Measurements from ENCODE around the gene MYO1H. TPM values are rescaled to one million over a fixed set of nuclear protein-coding genes. Genes with fewer than 3 reads are reported as not detected.

The MYO1H gene
- total RNA-seq, 4 donors from 2014 or later, result not detected

DNA sequence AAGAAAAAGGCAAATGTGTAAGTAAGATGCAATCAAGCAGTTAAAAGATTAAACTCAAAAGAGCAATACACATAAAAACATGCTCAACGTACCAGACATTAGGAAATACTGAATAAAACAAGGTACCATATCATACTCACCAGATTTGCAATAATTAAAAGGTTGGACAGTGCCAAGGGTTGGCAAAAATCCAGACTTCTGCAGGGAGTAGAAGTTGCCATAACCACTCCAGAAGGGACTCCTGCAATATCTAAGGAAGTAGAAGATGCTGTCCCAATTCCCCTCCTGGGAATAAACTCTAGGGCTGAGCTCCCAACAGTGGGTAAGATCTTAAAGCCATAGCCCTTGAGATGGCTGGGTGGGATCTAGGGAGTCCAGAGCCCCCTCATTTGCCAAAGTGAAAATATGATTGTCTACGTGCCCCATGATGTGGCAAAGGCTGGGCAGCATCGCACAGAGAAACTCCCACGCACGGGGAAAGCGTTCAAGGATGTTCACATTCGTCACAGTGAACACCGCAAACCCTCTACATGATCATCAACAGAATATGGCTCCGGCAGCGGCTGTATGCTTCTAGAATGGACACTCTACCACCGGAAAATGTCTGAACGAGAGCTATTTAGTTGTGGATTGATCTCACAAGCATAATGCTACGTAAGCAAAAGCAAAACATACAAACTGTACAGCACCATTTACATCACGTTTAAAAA, 117.1 kb downstream of the MYO1H start:
- H3K9me3 ChIP-seq, result no peaks in the 10 kb centered on the region
- H3K4me1 ChIP-seq, result peaks cover 61 to 75% of the 10 kb centered on the region in 2 donors
- no peak for ATAC-seq
- H3K27me3 ChIP-seq, result no peaks in the 10 kb centered on the region
- intact Hi-C loops (cut with DNase I; ENCODE audit: low total_unique reads) (no loop called here), in situ Hi-C loops (cut with MboI; ENCODE audit: low sequenced_read_pairs in 4 of 4) (no loop called here)
- TF ChIP-seq, protein P1, sequence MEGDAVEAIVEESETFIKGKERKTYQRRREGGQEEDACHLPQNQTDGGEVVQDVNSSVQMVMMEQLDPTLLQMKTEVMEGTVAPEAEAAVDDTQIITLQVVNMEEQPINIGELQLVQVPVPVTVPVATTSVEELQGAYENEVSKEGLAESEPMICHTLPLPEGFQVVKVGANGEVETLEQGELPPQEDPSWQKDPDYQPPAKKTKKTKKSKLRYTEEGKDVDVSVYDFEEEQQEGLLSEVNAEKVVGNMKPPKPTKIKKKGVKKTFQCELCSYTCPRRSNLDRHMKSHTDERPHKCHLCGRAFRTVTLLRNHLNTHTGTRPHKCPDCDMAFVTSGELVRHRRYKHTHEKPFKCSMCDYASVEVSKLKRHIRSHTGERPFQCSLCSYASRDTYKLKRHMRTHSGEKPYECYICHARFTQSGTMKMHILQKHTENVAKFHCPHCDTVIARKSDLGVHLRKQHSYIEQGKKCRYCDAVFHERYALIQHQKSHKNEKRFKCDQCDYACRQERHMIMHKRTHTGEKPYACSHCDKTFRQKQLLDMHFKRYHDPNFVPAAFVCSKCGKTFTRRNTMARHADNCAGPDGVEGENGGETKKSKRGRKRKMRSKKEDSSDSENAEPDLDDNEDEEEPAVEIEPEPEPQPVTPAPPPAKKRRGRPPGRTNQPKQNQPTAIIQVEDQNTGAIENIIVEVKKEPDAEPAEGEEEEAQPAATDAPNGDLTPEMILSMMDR (IDR thresholded peaks at IDR 0.05 in 4 of 5, conservative IDR thresholded peaks at IDR 0.05 in 1 of 5), result no peak
- TF ChIP-seq POLR2A (IDR thresholded peaks at IDR 0.05), result no peak
- DNase-seq, result no peak
- peak overlapping the region; percentile 75 to 87 (median 82) for H3K27ac ChIP-seq
- H3K36me3 ChIP-seq, result peaks cover 0 to 32% of the 10 kb centered on the region in 2 donors
- H3K4me3 ChIP-seq, result no peak overlapping the region

DNA sequence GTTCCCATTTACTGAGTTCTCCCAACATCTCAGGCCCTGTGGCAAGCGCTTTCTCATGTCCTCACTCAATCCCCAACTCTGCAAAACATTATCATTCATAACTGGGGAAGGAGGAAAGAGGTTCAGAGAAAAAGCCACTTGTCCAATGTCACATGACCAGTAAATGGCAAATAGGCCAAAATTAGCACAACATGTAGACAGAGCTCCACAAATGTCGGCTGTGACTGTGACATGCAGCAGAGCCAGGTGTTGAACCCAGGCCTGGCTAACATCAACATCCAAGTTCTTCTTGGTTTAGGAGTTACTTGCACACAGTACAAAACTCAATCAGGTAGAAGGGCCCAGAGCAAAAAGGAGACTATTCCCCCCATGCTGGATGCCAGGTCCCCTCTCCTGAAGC, 118.6 kb downstream of the MYO1H start:
- no peak for ATAC-seq
- peaks cover 48 to 63% of the 10 kb centered on the region in 2 donors for H3K4me1 ChIP-seq
- H3K4me3 ChIP-seq, result no peak overlapping the region
- no peaks in the 10 kb centered on the region for H3K27me3 ChIP-seq
- TF ChIP-seq, protein P1 (IDR thresholded peaks at IDR 0.05 in 4 of 5, conservative IDR thresholded peaks at IDR 0.05 in 1 of 5), result no peak
- TF ChIP-seq POLR2A (IDR thresholded peaks at IDR 0.05), result no peak
- no peak for DNase-seq
- no peak overlapping the region for H3K27ac ChIP-seq
- H3K9me3 ChIP-seq, result no peaks in the 10 kb centered on the region
- intact Hi-C loops (cut with DNase I; ENCODE audit: low total_unique reads), result no loop called here
- peaks cover 0 to 29% of the 10 kb centered on the region in 2 donors for H3K36me3 ChIP-seq
- in situ Hi-C loops (cut with MboI; ENCODE audit: low sequenced_read_pairs in 4 of 4), result no loop called here

DNA sequence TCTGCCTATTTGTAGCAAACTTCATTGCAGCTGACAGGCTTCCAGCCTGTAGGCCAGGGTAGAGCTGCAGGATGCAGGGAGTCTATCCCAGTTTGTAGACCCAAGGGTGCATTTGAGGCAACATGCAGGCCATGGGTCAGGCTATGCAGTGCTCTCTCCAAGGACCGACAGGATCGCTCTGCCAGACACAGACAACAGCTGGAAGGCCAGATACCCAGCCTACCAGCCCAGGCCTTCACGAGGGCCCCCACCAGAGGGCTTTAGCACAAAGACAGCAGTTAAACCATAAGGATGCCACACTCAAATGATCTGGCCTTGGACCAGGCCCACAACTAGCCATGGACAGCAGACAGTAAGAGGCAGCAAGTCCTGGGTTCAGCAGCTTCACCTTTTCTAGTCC, 119.1 kb downstream of the MYO1H start:
- in situ Hi-C loops (cut with MboI; ENCODE audit: low sequenced_read_pairs in 4 of 4), result no loop called here
- Histone ChIP-seq H3K4me1 (peaks cover 43 to 57% of the 10 kb centered on the region in 2 donors), H3K9me3 (no peaks in the 10 kb centered on the region), H3K36me3 (peaks cover 0 to 31% of the 10 kb centered on the region in 2 donors), H3K27ac (peak overlapping the region; percentile 5 to 55 (median 24)), H3K27me3 (no peaks in the 10 kb centered on the region), H3K4me3 (no peak overlapping the region)
- TF ChIP-seq, protein P1 (IDR thresholded peaks at IDR 0.05 in 4 of 5, conservative IDR thresholded peaks at IDR 0.05 in 1 of 5), result no peak
- TF ChIP-seq POLR2A (IDR thresholded peaks at IDR 0.05), result no peak
- ATAC-seq, result no peak
- intact Hi-C loops (cut with DNase I; ENCODE audit: low total_unique reads), result no loop called here
- no peak for DNase-seq

DNA sequence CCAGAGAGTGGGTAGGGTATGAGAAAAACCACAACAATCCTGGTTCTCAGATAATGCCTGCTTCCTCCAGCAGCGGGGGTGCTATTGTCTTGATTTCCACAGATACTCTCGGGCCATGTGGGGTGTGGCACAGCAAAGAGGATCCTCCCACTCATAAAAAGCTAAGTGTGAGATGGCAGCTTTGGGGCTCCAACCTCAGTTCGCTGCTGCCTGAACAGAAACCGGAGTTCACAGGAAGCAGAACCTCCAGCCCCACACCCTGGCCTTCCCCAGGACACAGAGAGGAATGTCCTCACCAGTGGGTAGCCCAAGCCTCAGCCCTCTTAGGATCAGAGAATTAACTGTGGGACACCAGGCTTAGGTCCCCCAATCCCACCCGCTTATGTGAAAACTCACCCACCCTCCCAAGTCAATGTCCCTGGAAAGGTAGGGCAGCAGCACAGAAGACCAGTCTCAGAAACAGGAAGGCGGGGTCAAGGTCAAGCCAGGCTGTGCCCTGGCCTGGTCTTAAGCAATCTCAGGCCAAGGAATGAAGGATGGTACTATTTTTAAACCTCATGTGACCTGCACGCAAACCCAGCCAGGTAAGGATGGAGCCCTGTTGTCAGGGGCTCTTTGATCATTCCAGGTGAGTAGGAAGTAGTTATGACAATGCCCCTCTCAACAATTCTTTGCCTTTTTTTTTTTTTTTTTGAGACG, 120.4 kb downstream of the MYO1H start:
- H3K9me3 ChIP-seq, result no peaks in the 10 kb centered on the region
- no peak for ATAC-seq
- H3K27me3 ChIP-seq, result no peaks in the 10 kb centered on the region
- H3K4me1 ChIP-seq, result peaks cover 30 to 44% of the 10 kb centered on the region in 2 donors
- no peak overlapping the region for H3K4me3 ChIP-seq
- TF ChIP-seq, protein P1 (IDR thresholded peaks at IDR 0.05 in 4 of 5, conservative IDR thresholded peaks at IDR 0.05 in 1 of 5), result no peak
- TF ChIP-seq POLR2A (IDR thresholded peaks at IDR 0.05), result no peak
- DNase-seq, result no peak
- in situ Hi-C loops (cut with MboI; ENCODE audit: low sequenced_read_pairs in 4 of 4) (no loop called here), intact Hi-C loops (cut with DNase I; ENCODE audit: low total_unique reads) (no loop called here)
- peaks cover 0 to 31% of the 10 kb centered on the region in 2 donors for H3K36me3 ChIP-seq
- peak overlapping the region; percentile 16 to 55 (median 26) for H3K27ac ChIP-seq

Measured in gastrocnemius medialis (tissue), 4 donors.